GM23338 (cell line): ENCODE data around the gene DNAJC27.

Source experiments
- CREB1 ChIP-seq: fragments of 250-450 bp; sonication (Bioruptor Pico); IDR thresholded peaks from 2 replicates; pipeline ENCODE4 v1.5.0; 2020; ENCODE audit warnings: low read depth, mild to moderate bottlenecking, moderate library complexity
- EZH2 ChIP-seq: fragments of 200-600 bp; sonication (generic); IDR thresholded peaks from one replicate; pipeline ENCODE4 v1.8.0; 2017; ENCODE audit warnings: antibody characterized with exemption, mild to moderate bottlenecking, low read depth; ENCODE audit not compliant: unreplicated experiment
- EZH2phosphoT487 ChIP-seq: fragments of 200-600 bp; sonication (generic); IDR thresholded peaks from one replicate; pipeline ENCODE4 v1.8.1; 2018; ENCODE audit warnings: antibody characterized with exemption; ENCODE audit not compliant: unreplicated experiment
- POLR2AphosphoS5 ChIP-seq: IDR thresholded peaks from 2 replicates; pipeline ENCODE4 v1.6.1; 2016; ENCODE audit warnings: antibody characterized with exemption, low read depth
- TF ChIP-seq, protein P1 (sequence below): IDR thresholded peaks from 2 replicates; pipeline ENCODE4 v1.6.1; 2016; ENCODE audit warnings: antibody characterized with exemption
- TF ChIP-seq, protein P2 (sequence below), 2 experiments: fragments of 200-600 bp in 1 of 2; sonication (generic) in 1 of 2; conservative IDR thresholded peaks; 2 replicates each; pipeline versions ENCODE4 v1.5.1 to v1.6.1; 2016 to 2017; ENCODE audit warnings: antibody characterized with exemption in 2 of 2, low read depth in 2 of 2, mild to moderate bottlenecking in 2 of 2, moderate library complexity in 1 of 2

DNA sequence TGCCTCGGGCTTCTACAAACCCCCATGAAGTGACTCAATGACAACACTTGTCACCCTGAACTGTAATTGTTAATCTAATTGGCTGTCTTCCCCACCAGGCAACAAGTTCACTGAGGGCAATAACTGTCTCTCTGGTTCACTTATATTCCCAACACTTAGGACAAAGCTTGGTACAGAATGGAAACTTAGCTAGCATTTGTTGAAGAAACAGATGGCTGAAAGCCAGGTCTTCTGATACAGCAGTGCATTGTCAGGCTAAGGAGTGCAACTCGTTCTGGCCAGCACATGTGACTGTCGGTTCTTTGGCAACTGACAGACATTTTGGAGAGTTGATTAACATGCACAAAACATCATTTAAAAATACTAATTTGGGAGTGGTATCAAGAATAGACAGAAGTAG, 14.6 kb upstream of the DNAJC27 start:
- TF ChIP-seq, protein P1, sequence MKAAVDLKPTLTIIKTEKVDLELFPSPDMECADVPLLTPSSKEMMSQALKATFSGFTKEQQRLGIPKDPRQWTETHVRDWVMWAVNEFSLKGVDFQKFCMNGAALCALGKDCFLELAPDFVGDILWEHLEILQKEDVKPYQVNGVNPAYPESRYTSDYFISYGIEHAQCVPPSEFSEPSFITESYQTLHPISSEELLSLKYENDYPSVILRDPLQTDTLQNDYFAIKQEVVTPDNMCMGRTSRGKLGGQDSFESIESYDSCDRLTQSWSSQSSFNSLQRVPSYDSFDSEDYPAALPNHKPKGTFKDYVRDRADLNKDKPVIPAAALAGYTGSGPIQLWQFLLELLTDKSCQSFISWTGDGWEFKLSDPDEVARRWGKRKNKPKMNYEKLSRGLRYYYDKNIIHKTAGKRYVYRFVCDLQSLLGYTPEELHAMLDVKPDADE: no peak
- TF ChIP-seq, protein P2, sequence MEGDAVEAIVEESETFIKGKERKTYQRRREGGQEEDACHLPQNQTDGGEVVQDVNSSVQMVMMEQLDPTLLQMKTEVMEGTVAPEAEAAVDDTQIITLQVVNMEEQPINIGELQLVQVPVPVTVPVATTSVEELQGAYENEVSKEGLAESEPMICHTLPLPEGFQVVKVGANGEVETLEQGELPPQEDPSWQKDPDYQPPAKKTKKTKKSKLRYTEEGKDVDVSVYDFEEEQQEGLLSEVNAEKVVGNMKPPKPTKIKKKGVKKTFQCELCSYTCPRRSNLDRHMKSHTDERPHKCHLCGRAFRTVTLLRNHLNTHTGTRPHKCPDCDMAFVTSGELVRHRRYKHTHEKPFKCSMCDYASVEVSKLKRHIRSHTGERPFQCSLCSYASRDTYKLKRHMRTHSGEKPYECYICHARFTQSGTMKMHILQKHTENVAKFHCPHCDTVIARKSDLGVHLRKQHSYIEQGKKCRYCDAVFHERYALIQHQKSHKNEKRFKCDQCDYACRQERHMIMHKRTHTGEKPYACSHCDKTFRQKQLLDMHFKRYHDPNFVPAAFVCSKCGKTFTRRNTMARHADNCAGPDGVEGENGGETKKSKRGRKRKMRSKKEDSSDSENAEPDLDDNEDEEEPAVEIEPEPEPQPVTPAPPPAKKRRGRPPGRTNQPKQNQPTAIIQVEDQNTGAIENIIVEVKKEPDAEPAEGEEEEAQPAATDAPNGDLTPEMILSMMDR (conservative IDR thresholded peaks at IDR 0.05; ENCODE audit: low read depth in 2 of 2): no peak
- TF ChIP-seq CREB1 (no peak), POLR2AphosphoS5 (no peak), EZH2 (no peak), EZH2phosphoT487 (no peak)
